GM19099 (cell line): ENCODE measurements around the gene GALNTL6.

Experiments
- POLR2A ChIP-seq: IDR thresholded peaks from 3 replicates; pipeline ENCODE4 v1.6.1; 2011; ENCODE audit warnings: low read depth; ENCODE audit not compliant: insufficient read length; ENCODE audit errors: extremely low read depth

GALNTL6 gene

DNA sequence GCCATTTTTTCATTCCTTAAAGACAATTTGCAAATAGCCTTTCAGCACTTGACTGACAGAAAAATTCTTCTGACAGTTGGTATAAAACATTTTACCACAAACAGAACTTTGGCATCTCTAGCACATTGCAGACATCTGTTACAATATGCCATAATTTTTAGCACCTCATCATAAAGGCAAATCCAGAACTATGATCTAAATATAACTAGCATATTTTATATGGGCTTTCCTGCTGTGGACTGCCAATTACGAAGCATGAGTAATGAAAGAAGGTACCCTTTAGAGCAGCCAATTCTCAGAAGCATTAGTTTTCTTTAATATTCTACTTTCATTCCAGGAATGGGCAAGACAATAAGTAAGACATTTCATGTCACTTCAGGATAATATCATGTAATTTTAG is 708.0 kb downstream of the GALNTL6 start:
- no peak for TF ChIP-seq POLR2A

GRCh38 chr4:172521680-172522079 is 708.5 kb downstream of the GALNTL6 start:
- no peak for TF ChIP-seq POLR2A

DNA sequence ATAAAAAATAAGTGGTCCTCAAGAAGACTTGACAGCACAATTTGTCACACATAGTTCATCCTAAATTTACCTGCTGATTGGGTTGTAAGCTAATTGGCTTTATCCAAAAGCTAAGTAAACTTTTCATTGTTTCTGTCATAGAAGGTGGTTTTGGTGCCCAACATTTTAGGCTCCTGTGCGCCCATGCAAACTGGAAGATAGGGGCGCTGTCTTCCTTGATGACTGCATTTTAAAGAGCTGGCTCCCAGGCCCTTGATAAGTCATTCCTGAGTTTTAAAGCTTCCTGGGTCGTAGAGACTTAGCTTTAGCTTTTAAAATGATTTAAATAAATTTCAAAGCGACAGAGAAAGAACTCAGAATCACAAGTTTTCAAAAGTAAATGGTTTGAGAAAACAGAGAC is 730.0 kb downstream of the GALNTL6 start:
- no peak for TF ChIP-seq POLR2A

DNA sequence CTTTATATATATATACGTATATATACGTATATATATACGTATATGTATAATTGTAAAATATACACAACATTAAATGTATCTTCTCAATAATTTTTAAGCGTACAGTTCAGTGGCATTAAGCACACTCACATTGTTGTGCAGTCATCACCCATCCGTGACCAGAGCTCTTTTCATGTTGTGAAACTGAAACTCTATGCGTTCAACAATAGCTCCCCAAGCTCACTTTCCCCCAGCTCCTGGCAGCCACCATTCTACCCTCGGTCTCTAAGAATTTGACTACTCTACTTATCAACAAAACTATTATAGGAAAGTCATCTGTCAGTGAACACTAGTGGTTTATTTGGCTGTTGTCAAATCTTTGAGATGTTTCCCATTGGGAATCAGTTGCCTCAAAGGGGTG is 733.6 kb downstream of the GALNTL6 start:
- no peak for TF ChIP-seq POLR2A

DNA sequence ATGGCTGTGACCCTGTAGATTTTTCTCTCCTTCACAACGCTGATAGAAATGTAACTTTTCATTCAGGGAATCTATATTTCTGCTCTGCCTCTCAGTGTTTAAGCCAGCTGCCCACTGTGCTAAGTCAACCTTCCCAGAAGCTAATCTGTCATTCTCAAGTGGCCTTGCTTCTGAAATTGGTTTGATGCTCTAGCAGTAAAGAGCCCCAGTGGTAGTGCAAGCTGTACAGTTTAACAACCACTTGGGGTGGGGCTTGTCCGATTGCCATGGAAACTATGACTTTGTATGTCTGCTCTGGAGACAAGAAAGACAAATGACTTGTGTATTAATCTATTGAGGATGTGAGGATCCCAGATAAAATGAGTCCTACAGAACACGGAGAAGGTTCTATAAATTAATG is 734.5 kb downstream of the GALNTL6 start:
- TF ChIP-seq POLR2A = no peak

DNA sequence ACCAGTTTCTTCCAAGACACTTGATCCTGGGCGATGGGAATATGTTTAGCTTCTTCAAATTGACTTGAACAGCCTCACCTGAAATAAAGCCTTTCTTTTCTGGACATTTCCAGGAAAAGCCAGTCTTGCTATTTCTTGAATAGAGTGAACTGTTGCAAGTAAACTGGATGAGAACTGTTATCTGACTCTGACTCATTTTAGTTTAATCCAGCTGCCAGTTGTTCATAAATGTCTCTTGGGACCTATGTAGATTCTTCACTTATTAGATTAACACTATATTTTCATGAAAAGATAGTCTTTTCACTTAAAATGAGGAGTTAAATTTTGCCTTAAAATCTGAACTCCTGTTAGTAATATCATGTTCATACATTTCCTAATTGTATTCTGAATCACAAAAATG is 740.0 kb downstream of the GALNTL6 start:
- no peak for TF ChIP-seq POLR2A

DNA sequence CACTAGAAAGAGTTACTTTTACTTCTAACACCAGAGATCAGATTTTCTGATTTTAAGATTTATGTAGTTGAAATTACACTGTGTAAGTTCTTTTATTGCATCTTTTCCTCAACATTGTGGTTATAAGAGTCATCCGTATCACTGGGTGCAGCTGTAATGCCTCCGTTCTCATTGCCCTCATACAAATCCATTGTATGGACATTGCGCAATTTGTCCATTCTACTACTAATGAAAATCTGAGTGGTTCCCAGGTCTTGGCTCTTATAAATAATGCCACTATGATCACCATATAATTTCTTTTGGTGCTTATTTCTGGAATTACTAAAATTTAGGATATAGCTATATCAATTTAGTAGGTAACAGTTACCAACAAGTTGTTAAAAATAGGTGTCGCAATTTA is 741.4 kb downstream of the GALNTL6 start:
- TF ChIP-seq POLR2A = no peak

- TF ChIP-seq POLR2A = no peak
These were observed 742.5 kb downstream of the GALNTL6 start for GRCh38 chr4:172555725-172556124.

GRCh38 chr4:172573899-172574298 is 760.7 kb downstream of the GALNTL6 start:
- no peak for TF ChIP-seq POLR2A

- TF ChIP-seq POLR2A = no peak
These were observed 765.5 kb downstream of the GALNTL6 start for GRCh38 chr4:172578712-172579111.

GRCh38 chr4:172584816-172585215 is 771.6 kb downstream of the GALNTL6 start:
- TF ChIP-seq POLR2A = no peak

- TF ChIP-seq POLR2A = no peak
These were observed 783.0 kb downstream of the GALNTL6 start for GRCh38 chr4:172596206-172596605.

DNA sequence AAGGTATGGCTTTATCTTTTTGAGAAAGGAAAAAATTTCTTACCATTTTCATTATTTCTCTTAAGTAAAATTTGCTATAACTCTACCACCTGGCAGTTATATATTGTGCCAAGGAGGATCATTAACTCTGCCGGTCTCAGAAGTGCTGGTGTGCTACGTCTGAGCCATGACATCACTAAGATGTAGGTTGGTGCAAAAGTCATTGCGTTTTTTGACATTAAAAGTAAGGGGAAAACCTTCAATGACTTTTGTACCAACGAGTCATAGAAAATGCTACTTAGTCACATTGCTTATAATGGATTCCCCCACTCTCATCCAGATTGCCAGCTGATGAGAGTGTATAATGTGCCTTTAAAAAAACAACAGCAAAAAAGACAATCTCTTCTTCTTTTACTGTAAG is 786.4 kb downstream of the GALNTL6 start:
- no peak for TF ChIP-seq POLR2A

GRCh38 chr4:172601195-172601594 is 788.0 kb downstream of the GALNTL6 start:
- TF ChIP-seq POLR2A = no peak

- no peak for TF ChIP-seq POLR2A
These were observed 806.0 kb downstream of the GALNTL6 start for GRCh38 chr4:172619218-172619617.

DNA sequence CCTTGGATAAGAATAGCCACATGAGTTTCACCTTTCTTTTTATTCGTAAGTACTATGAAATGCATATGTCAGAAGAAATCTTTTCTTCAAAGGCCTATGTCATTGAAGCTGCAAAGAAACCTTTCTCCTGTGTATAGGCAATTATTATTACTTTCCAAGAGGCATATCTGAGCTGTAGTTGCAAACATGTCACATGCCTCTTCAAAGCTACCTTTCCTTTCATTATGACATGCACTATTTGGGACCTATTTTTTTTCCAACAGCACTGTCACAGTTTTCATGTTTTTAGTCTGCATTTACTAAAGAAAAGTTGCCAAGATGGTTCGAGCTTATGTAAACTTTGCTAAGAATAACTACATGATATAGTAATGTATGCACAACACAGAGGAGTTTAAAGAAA is 806.6 kb downstream of the GALNTL6 start:
- TF ChIP-seq POLR2A = no peak

- TF ChIP-seq POLR2A = no peak
These were observed 815.1 kb downstream of the GALNTL6 start for GRCh38 chr4:172628263-172628662.

DNA sequence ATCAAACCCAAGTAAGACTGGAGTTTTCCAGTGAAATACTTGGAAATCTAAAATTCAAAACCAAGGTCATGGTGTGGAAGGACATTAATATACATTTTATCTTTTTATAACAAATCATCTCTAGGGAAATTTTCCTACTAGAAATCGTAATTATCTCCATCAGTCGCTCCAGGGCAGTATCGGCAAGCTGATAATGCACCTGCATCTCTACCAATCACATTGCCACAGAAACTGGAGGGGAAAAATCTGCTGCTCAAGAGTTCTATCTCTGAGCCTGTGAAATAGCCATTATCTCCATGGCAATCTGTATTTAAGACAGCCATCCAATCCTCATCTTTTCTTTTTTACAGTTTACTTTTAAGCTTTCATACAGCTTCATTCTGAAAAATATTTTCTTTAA is 817.1 kb downstream of the GALNTL6 start:
- TF ChIP-seq POLR2A = no peak

DNA sequence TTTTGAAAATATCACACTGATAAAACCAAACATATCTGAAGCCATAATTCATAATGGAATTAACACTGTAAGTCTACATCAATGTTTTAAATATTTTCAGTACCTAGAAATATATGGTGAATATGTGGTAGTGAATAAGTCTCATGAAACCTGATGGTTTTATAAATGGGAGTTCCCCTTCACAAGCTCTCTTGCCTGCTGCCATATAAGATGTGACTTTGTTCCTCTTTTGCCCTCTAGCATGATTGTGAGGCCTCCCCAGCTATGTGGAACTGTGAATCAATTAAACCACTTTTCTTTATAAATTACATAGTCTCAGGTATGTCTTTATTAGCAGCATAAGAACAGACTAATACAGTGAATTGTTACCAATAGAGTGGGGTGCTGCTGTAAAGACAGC is 818.6 kb downstream of the GALNTL6 start:
- no peak for TF ChIP-seq POLR2A

GRCh38 chr4:172648471-172648870 is 835.3 kb downstream of the GALNTL6 start:
- TF ChIP-seq POLR2A = no peak
